Activated CD4-positive, alpha-beta memory T cell treated with anti-CD3 and anti-CD28 coated beads for 36 hours (primary cell): Measurements from ENCODE around the gene TSPYL2. TPM values are rescaled to one million over a fixed set of nuclear protein-coding genes. Genes with fewer than 3 reads are reported as not detected.
A peak's percentile ranks its signal among the peaks of the same experiment; 100 is the strongest.

ENCODE experiments used
- CTCF ChIA-PET: fragments of 350-600 bp; sonication (Branson Sonifier 250); formaldehyde crosslinking; loops from one replicate; lab custom pipeline; 2021; ENCODE audit warnings: antibody characterized with exemption, inconsistent platforms; lab: Charles Lee
- POLR2A ChIA-PET: fragments of 350-600 bp; sonication (Branson Sonifier 250); formaldehyde crosslinking; loops from one replicate; lab custom pipeline; 2021; ENCODE audit warnings: antibody characterized with exemption; lab: Charles Lee
- DNase-seq: peaks from one replicate; pipeline ENCODE4 v3.0.0-alpha.2; 2020
- H3K27ac Mint-ChIP-seq: one replicate; pipeline ENCODE4 v1.8.0; 2021; ENCODE audit warnings: mixed read lengths
- H3K27me3 Mint-ChIP-seq: one replicate; pipeline ENCODE4 v1.8.0; 2021; ENCODE audit warnings: mixed read lengths
- H3K36me3 Mint-ChIP-seq: one replicate; pipeline ENCODE4 v1.8.0; 2021; ENCODE audit warnings: mixed read lengths
- H3K4me1 Mint-ChIP-seq: one replicate; pipeline ENCODE4 v1.8.0; 2021; ENCODE audit warnings: low read depth, mixed read lengths
- H3K4me3 Mint-ChIP-seq: one replicate; pipeline ENCODE4 v1.8.0; 2021; ENCODE audit warnings: mild to moderate bottlenecking, mixed read lengths
- H3K9me3 Mint-ChIP-seq: one replicate; pipeline ENCODE4 v1.8.0; 2021; ENCODE audit warnings: mixed read lengths
- intact Hi-C: fragments of 100-400 bp; cut with micrococcal nuclease; formaldehyde crosslinking; loops from one replicate; pipeline ENCODE4 v1.15.1; 2023
- total RNA-seq, 2 experiments: library from RNA; stranded (reverse); gene quantifications; one replicate each; pipeline ENCODE4 v1.2.3, GENCODE V29; 2021

Gene TSPYL2
- 10 to 100 TPM; 70.6 to 72.8 TPM for total RNA-seq

DNA sequence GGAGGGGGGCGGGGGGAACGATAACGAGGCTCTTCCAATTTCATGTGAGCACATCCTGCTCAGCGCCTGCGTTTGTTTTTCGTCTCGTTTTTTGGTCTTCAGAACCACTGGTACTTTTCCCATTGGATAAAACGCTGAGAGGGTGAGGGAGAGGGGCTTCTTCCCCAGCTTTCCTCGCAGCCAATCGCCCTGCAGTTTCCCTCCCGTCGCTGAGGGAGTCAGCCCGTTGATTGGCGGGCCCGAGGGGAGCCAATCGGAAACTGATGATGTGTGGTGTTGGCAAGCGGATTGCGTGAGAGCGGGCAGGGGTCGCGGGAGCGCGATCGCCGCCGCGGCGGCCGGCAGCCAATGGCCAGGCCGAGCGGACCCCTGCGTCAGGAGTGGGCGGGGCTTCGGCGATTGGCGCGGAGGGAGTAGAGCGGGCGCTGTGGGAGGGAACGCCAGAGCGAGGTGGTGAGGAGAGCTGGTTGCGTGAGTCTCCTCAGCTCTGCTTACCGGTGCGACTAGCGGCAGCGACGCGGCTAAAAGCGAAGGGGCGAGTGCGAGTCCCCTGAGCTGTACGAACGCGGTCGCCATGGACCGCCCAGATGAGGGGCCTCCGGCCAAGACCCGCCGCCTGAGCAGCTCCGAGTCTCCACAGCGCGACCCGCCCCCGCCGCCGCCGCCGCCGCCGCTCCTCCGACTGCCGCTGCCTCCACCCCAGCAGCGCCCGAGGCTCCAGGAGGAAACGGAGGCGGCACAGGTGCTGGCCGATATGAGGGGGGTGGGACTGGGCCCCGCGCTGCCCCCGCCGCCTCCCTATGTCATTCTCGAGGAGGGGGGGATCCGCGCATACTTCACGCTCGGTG is at the start of gene TSPYL2:
Gene TSPYL2, plus strand, starts transcription at position 443 of the 848 bp plus-strand sequence. Its CDS starts 132 bp downstream, at position 575.
- DNase-seq: peak; percentile 95
- POLR2A ChIA-PET: interaction anchor here (0.6 to 2.5 kb wide), 6 partner anchors 8 to 1926 kb away, joined by 3 to 17 read pairs (median 4); partner anchors contain the start of genes KANTR and RIBC1
- H3K36me3 Mint-ChIP-seq: peaks cover 28% of the 10 kb centered on the region
- peak within 1 kb of the TSS; percentile 95 for H3K27ac Mint-ChIP-seq
- CTCF ChIA-PET: interaction anchor here (0.7 to 1.3 kb wide), 2 partner anchors 10 to 11 kb away, joined by 3 to 4 read pairs; no protein-coding TSS in a partner anchor
- peak within 1 kb of the TSS; percentile 90 for H3K4me3 Mint-ChIP-seq
- peaks cover 47% of the 10 kb centered on the region for H3K4me1 Mint-ChIP-seq
- intact Hi-C loops: loop anchor here (10.0 kb wide), 1 partner anchor 963 kb away; the partner anchor contains the start of gene PHF8
- no peaks in the 10 kb centered on the region for H3K9me3 Mint-ChIP-seq
- no peaks in the 10 kb centered on the region for H3K27me3 Mint-ChIP-seq

DNA sequence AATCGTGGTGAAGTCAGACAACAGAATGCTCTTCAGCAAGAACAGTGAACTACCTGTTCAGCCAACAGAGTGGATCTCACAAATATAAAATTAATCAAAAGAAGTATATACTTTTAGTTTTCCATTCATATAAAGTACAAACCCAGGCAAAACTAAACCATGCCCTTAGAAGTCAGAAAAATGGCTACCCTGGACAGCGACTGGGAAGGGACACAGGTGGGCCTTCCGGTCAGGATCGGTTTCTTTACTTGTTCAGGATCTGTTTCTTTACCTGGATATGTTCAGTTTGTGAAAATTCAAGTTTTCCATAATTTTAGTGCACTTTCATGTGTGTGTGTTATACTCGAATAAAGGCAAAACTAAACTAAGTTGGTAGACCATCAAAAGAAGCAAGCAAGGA is 46.0 kb upstream of the TSPYL2 start:
- DNase-seq: no peak
- H3K9me3 Mint-ChIP-seq: no peaks in the 10 kb centered on the region
- no peaks in the 10 kb centered on the region for H3K4me1 Mint-ChIP-seq
- no peak overlapping the region for H3K27ac Mint-ChIP-seq
- no peak overlapping the region for H3K4me3 Mint-ChIP-seq
- no peaks in the 10 kb centered on the region for H3K36me3 Mint-ChIP-seq
- intact Hi-C loops: no loop called here
- ChIA-PET POLR2A (no interaction called here), CTCF (no interaction called here)
- H3K27me3 Mint-ChIP-seq: no peaks in the 10 kb centered on the region

DNA sequence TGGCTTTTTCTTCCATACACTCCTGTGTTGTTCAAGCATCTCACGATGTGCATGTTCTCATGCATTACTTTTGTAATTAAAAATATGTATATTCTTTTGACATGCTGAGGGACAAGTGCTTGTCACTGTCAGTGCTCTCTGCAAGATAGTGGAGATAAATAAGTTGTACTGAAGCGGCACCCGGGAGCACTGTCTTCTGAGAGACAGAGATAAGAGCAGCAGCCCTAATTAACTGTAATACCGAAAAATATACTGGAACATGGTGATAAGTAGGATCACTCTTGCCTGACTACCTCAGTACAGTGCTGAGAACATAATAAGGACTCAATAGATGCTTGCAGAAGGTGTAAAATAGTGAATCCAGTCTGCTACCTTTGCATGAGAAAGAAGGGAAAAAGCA is 42.9 kb upstream of the TSPYL2 start:
- no peaks in the 10 kb centered on the region for H3K36me3 Mint-ChIP-seq
- no peak overlapping the region for H3K27ac Mint-ChIP-seq
- no peak for DNase-seq
- intact Hi-C loops: no loop called here
- H3K9me3 Mint-ChIP-seq: no peaks in the 10 kb centered on the region
- CTCF ChIA-PET: no interaction called here
- H3K27me3 Mint-ChIP-seq: no peaks in the 10 kb centered on the region
- no peak overlapping the region for H3K4me3 Mint-ChIP-seq
- POLR2A ChIA-PET: no interaction called here
- no peaks in the 10 kb centered on the region for H3K4me1 Mint-ChIP-seq

DNA sequence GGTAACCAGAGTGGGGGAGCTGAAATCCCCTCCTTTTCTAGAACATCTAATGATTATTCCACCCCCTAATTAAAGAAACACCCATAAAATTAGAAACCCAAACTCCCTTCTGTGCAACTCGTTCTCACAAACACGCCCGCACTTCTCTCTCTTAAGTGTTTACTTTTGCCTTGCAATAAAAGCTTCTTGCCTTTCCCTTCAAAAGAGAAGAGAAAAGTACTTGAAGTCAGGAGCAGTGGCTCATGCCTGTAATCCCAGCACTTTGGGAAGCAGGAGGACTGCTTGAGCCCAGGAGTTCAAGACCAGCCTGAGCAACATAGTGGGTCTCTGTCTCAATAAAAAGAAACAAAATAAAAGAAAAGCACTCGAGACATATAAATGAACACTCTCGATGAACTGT is 37.2 kb upstream of the TSPYL2 start:
- Mint-ChIP-seq H3K4me1 (no peaks in the 10 kb centered on the region), H3K9me3 (no peaks in the 10 kb centered on the region), H3K36me3 (no peaks in the 10 kb centered on the region), H3K27ac (no peak overlapping the region), H3K27me3 (peaks cover 3% of the 10 kb centered on the region), H3K4me3 (no peak overlapping the region)
- POLR2A ChIA-PET: no interaction called here
- intact Hi-C loops: no loop called here
- DNase-seq: no peak
- CTCF ChIA-PET: no interaction called here

DNA sequence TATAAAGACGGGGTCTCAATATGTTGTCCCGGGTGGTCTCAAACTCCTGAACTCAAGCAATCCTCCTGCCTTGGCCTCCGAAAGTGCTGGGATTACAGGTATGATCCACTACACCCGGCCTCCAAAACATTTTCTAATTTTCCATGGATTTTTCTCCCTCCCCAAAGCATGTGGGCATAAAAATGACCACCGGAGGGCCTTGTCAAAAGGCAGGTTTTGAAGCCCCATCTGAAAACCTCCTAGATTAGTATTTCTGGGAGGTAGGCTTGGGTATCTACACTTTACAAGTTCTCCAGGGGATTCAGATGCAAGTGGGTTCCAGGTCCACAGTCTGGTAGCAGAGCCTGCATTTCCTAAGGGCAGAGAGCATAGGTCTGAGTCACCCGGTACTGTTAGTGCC is 34.9 kb upstream of the TSPYL2 start:
- CTCF ChIA-PET: no interaction called here
- POLR2A ChIA-PET: no interaction called here
- no peak overlapping the region for H3K27ac Mint-ChIP-seq
- no peaks in the 10 kb centered on the region for H3K9me3 Mint-ChIP-seq
- intact Hi-C loops: no loop called here
- H3K4me1 Mint-ChIP-seq: no peaks in the 10 kb centered on the region
- H3K4me3 Mint-ChIP-seq: no peak overlapping the region
- DNase-seq: no peak
- no peaks in the 10 kb centered on the region for H3K36me3 Mint-ChIP-seq
- peaks cover 7% of the 10 kb centered on the region for H3K27me3 Mint-ChIP-seq

DNA sequence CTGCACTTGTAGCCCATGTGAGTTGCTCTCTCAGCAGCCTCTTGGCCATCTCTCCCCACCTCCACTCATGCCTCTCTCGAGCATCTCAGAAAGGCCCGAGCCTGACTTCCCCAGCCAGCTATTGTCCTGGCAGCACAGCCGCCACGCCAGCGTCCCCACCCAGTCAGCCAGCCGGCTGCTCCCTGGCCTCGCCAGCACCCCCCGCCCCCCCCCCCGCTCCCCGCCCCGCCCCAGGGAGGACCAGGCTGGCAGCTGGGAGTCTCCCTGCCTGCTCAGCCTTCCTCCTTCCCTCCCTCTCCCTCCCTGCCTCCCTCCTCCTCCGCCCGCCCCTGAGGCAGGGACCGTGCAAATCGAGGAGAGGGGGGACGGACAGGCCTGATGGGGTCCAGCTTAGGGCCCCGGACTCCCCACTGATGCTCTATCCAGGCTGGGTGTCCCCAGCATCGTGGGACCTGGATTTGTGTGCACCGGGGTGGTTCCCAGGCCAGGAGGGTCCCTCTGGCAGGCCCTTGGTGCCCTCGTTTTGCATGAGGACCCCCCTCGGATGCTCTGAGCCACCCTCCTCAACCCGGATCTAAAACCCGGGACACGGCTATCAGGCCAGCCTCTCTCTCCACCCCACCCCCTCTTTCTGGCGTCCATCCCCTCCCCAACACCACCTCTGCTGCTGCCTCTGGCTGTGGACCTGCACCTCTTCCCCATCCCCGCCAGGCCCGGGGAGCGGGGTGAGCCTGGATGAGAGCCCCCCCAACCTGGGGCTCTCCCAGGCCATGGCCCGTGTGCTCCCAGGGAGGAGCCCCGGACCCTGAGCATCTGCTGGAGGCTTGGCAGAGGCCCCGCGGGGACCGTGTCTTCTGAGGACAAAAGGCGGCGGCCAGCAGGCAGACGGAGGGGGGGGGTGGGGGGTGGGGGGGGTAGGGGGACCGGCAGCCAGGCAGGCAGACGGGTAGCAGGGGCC is 33.7 kb upstream of the TSPYL2 start, which contains the start of gene GPR173:
Gene GPR173, plus strand, starts transcription at position 621 of the 958 bp plus-strand sequence. CDS start 27,833 bp downstream, outside the sequence.
- Mint-ChIP-seq H3K4me1 (no peaks in the 10 kb centered on the region), H3K4me3 (no peak within 1 kb of the TSS), H3K36me3 (no peaks in the 10 kb centered on the region), H3K27ac (no peak within 1 kb of the TSS), H3K27me3 (peaks cover 7% of the 10 kb centered on the region), H3K9me3 (no peaks in the 10 kb centered on the region)
- ChIA-PET POLR2A (no interaction called here), CTCF (no interaction called here)
- DNase-seq: no peak
- intact Hi-C loops: no loop called here

DNA sequence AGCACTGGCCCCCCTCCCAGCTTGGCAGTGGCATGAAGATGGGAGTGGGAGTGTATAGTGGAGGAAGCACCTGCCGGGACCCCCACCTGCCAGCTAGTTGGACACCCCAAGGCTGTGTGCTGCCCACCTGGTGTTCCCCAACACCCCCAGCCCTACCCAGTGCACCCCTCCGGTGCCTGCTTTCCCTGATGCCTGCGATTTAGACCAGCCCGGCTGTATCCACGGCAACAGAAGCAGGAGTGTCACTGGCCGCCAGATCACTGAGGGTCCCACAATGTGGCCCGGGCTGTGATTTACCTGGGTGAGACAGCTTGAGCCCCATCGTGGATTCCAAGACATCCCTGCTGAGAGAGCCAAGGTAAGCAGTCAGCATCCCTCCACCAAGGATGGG is 33.0 kb upstream of the TSPYL2 start:
- DNase-seq: no peak
- Mint-ChIP-seq H3K4me3 (no peak overlapping the region), H3K27ac (no peak overlapping the region), H3K36me3 (no peaks in the 10 kb centered on the region), H3K4me1 (peaks cover 3% of the 10 kb centered on the region), H3K27me3 (peaks cover 7% of the 10 kb centered on the region), H3K9me3 (no peaks in the 10 kb centered on the region)
- intact Hi-C loops: no loop called here
- ChIA-PET POLR2A (no interaction called here), CTCF (no interaction called here)

DNA sequence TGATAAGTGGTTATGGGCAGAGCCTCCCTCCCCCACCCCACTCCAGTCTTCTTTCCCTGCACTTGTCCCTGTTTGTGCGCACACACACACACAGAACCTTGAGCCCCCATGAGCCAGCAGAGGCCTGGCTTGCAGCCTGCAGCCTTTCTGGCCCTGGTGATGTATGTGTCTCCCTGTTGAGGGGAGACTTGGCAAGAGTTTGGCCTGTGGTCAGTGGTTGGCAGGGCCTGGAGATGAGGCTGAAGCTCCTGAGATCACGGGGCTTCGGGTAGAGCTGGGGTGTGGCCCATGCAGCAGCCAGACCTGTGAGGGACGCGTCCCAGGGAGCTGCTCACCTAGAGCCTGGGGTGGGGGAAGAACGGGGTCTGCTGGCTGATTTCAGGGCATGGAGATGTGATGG is 31.3 kb upstream of the TSPYL2 start:
- ChIA-PET POLR2A (no interaction called here), CTCF (no interaction called here)
- Mint-ChIP-seq H3K9me3 (no peaks in the 10 kb centered on the region), H3K4me1 (peaks cover 3% of the 10 kb centered on the region), H3K4me3 (no peak overlapping the region), H3K27me3 (peaks cover 7% of the 10 kb centered on the region), H3K27ac (no peak overlapping the region), H3K36me3 (no peaks in the 10 kb centered on the region)
- DNase-seq: no peak
- intact Hi-C loops: no loop called here

DNA sequence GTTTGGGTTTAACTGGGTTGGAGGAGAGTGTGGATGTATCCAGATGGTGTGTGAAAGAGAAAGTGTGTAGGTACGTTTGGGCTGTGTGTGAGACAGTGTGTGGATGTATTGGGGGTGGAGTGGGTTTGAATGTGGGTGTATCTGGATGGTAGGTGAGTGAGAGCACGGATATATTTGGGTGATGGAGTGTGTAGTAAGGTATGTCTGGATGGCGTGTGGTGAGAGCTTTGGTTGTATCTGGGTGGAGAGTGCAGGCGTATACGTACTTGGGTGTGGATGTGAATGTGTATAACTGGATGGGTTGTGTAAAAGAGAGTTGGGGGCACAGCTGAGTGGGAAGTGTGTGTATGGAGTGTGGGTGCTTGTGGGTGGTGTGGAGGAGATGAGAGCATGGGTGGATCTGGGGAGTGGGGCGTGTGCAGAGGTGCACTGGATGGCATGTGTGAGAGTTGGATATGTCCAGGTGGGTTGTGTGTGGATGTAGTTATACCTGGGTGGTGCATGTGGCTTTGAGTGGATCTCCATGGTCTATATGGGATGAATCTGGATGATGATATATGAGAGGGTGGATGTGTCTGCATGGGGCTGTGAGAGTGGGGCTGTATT is 26.8 kb upstream of the TSPYL2 start:
- no peak overlapping the region for H3K27ac Mint-ChIP-seq
- no peak for DNase-seq
- H3K27me3 Mint-ChIP-seq: peaks cover 2% of the 10 kb centered on the region
- H3K9me3 Mint-ChIP-seq: no peaks in the 10 kb centered on the region
- no peak overlapping the region for H3K4me3 Mint-ChIP-seq
- ChIA-PET POLR2A (no interaction called here), CTCF (no interaction called here)
- no peaks in the 10 kb centered on the region for H3K36me3 Mint-ChIP-seq
- intact Hi-C loops: no loop called here
- H3K4me1 Mint-ChIP-seq: peaks cover 3% of the 10 kb centered on the region

DNA sequence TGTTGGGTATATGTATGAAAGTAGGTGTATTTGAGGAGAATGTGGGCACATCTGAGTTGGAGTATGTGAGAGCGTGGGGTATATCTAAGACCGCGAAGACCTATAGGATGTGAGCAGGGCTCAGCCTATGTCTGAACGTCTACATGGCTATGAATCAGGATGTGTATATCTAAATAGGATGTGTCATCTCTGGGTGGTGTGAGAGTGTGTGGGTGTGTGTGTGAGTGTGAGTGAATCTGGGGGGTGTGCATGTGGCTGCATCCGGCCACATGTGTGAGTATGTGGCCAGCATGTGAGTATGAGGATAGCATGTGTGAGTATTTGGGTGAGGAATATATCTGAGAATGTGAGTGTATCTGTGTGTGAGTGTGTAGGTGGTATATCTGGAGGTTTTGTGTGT is 25.9 kb upstream of the TSPYL2 start:
- H3K9me3 Mint-ChIP-seq: no peaks in the 10 kb centered on the region
- H3K36me3 Mint-ChIP-seq: no peaks in the 10 kb centered on the region
- no peak overlapping the region for H3K4me3 Mint-ChIP-seq
- POLR2A ChIA-PET: no interaction called here
- DNase-seq: no peak
- peaks cover 3% of the 10 kb centered on the region for H3K4me1 Mint-ChIP-seq
- no peak overlapping the region for H3K27ac Mint-ChIP-seq
- intact Hi-C loops: no loop called here
- no peaks in the 10 kb centered on the region for H3K27me3 Mint-ChIP-seq
- CTCF ChIA-PET: no interaction called here

DNA sequence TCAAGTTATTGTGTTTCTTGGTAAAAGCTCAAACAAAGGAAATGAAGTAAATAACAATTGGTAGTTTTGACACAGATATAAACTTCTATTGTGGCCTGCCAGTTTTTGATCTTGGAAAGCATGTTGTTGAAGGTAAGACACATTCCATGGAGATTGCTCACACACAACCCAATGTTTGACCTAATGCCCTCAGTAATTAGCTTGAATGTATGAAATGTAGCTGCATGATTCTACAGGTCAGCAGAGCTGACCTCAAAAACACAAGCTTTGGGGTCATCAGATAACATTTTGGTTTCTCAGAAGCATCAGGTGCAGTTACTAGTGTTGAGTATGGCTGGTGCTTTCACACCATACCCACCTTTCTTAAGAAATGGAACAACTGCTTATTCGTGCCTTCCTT is 17.1 kb upstream of the TSPYL2 start:
- intact Hi-C loops: no loop called here
- H3K27me3 Mint-ChIP-seq: peaks cover 1% of the 10 kb centered on the region
- CTCF ChIA-PET: no interaction called here
- no peaks in the 10 kb centered on the region for H3K36me3 Mint-ChIP-seq
- no peaks in the 10 kb centered on the region for H3K9me3 Mint-ChIP-seq
- no peak for DNase-seq
- H3K4me1 Mint-ChIP-seq: no peaks in the 10 kb centered on the region
- POLR2A ChIA-PET: no interaction called here
- no peak overlapping the region for H3K4me3 Mint-ChIP-seq
- no peak overlapping the region for H3K27ac Mint-ChIP-seq

DNA sequence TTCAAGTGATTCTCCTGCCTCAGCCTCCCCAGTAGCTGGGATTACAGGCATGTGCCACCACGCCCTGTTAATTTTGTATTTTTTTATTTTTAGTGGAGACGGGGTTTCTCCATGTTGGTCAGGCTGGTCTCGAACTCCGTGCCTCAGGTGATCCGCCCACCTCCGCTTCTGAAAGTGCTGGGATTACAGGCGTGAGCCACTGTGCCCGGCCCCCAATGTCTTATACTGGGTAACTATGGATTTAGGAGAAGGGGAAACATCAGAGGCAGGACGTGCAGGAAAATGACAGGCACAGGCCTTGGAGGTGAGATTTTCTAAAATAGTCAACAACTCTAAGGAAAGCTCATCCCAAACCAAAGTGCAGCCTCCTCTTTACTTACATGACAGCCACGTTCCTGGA is 11.1 kb upstream of the TSPYL2 start:
- no peaks in the 10 kb centered on the region for H3K36me3 Mint-ChIP-seq
- H3K27ac Mint-ChIP-seq: no peak overlapping the region
- no peaks in the 10 kb centered on the region for H3K9me3 Mint-ChIP-seq
- intact Hi-C loops: loop anchor here (1.0 kb wide), 2 partner anchors 18 to 22 kb away; no protein-coding TSS in a partner anchor
- ChIA-PET CTCF (interaction anchor here (0.7 to 1.0 kb wide), 2 partner anchors 11 to 95 kb away, joined by 3 to 4 read pairs; partner anchors contain the start of gene TSPYL2), POLR2A (no interaction called here)
- no peak overlapping the region for H3K4me3 Mint-ChIP-seq
- no peak for DNase-seq
- peaks cover 13% of the 10 kb centered on the region for H3K4me1 Mint-ChIP-seq
- peaks cover 1% of the 10 kb centered on the region for H3K27me3 Mint-ChIP-seq
